ENCODE data around the gene LRRC25.
"Not testable (repeated sequence)": the region's sequence is repeated elsewhere in the genome, so short reads cannot be mapped to it uniquely, and the experiment has no call there.

Gene LRRC25

GRCh38 chr19:18385359-18385674 is 12.1 kb downstream of the LRRC25 start:
- in situ Hi-C loops (cut with MboI; ENCODE audit: low sequenced_read_pairs) = no loop called here

GRCh38 chr19:18384775-18385174 is 12.6 kb downstream of the LRRC25 start:
- in situ Hi-C loops (cut with MboI; ENCODE audit: low sequenced_read_pairs) = no loop called here

- in situ Hi-C loops (cut with MboI; ENCODE audit: low sequenced_read_pairs) = not testable (repeated sequence)
Measured at GRCh38 chr19:18383622-18384021, 13.8 kb downstream of the LRRC25 start.

- in situ Hi-C loops (cut with MboI; ENCODE audit: low sequenced_read_pairs) = no loop called here
Measured at GRCh38 chr19:18380843-18381242, 16.6 kb downstream of the LRRC25 start.

GRCh38 chr19:18379803-18380747 is 17.3 kb downstream of the LRRC25 start:
- in situ Hi-C loops (cut with MboI; ENCODE audit: low sequenced_read_pairs) = no loop called here

- in situ Hi-C loops (cut with MboI; ENCODE audit: low sequenced_read_pairs) = no loop called here
Measured at GRCh38 chr19:18377026-18377425, 20.4 kb downstream of the LRRC25 start.

GRCh38 chr19:18373892-18374629 is 23.4 kb downstream of the LRRC25 start:
- in situ Hi-C loops (cut with MboI; ENCODE audit: low sequenced_read_pairs) = no loop called here

GRCh38 chr19:18373407-18373891 is 24.0 kb downstream of the LRRC25 start:
- in situ Hi-C loops (cut with MboI; ENCODE audit: low sequenced_read_pairs) = no loop called here

- in situ Hi-C loops (cut with MboI; ENCODE audit: low sequenced_read_pairs) = no loop called here
Measured at GRCh38 chr19:18368504-18369222, 28.8 kb downstream of the LRRC25 start.

GRCh38 chr19:18366021-18366435 is 31.4 kb downstream of the LRRC25 start:
- in situ Hi-C loops (cut with MboI; ENCODE audit: low sequenced_read_pairs) = no loop called here

- in situ Hi-C loops (cut with MboI; ENCODE audit: low sequenced_read_pairs) = no loop called here
Measured at GRCh38 chr19:18364826-18365528, 32.4 kb downstream of the LRRC25 start.

GRCh38 chr19:18364277-18364825 is 33.1 kb downstream of the LRRC25 start:
- in situ Hi-C loops (cut with MboI; ENCODE audit: low sequenced_read_pairs) = not testable (repeated sequence)

GRCh38 chr19:18363787-18364186 is 33.6 kb downstream of the LRRC25 start:
- in situ Hi-C loops (cut with MboI; ENCODE audit: low sequenced_read_pairs) = no loop called here

GRCh38 chr19:18362934-18363542 is 34.4 kb downstream of the LRRC25 start:
- in situ Hi-C loops (cut with MboI; ENCODE audit: low sequenced_read_pairs) = no loop called here

GRCh38 chr19:18361646-18362045 is 35.8 kb downstream of the LRRC25 start:
- in situ Hi-C loops (cut with MboI; ENCODE audit: low sequenced_read_pairs) = no loop called here

GRCh38 chr19:18357041-18357440 is 40.4 kb downstream of the LRRC25 start:
- in situ Hi-C loops (cut with MboI; ENCODE audit: low sequenced_read_pairs) = no loop called here

- in situ Hi-C loops (cut with MboI; ENCODE audit: low sequenced_read_pairs) = not testable (repeated sequence)
Measured at GRCh38 chr19:18354743-18355142, 42.7 kb downstream of the LRRC25 start.

GRCh38 chr19:18353378-18354005 is 43.9 kb downstream of the LRRC25 start:
- in situ Hi-C loops (cut with MboI; ENCODE audit: low sequenced_read_pairs) = no loop called here

GRCh38 chr19:18351544-18351943 is 45.9 kb downstream of the LRRC25 start:
- in situ Hi-C loops (cut with MboI; ENCODE audit: low sequenced_read_pairs) = no loop called here
